WTC11 (cell line): ENCODE results near the gene PPARD. TPM values are rescaled to one million over a fixed set of nuclear protein-coding genes. Genes with fewer than 3 reads are reported as not detected.

Experiments used
- ATAC-seq: fragments of 200-7000 bp; cut with Tn5 transposase; 2 replicates; pipeline ENCODE4 v1.10.0; 2021; ENCODE audit warnings: mild to moderate bottlenecking, moderate library complexity
- CTCF ChIA-PET: fragments of 300-600 bp; sonication (Branson Sonifier 250); formaldehyde crosslinking; loops from one replicate; lab custom pipeline; 2021; ENCODE audit warnings: antibody characterized with exemption; lab: Charles Lee
- POLR2A ChIA-PET: fragments of 350-600 bp; sonication (Branson Sonifier 250); formaldehyde crosslinking; loops from one replicate; lab custom pipeline; 2021; ENCODE audit warnings: antibody characterized with exemption; lab: Charles Lee
- DNase-seq: peaks from one replicate; pipeline ENCODE4 v3.0.0; 2021; ENCODE audit warnings: low spot score
- H3K27ac Mint-ChIP-seq: 2 replicates; pipeline ENCODE4 v1.8.0; 2021; ENCODE audit warnings: mixed read lengths
- H3K27me3 Mint-ChIP-seq: 2 replicates; pipeline ENCODE4 v1.8.0; 2021; ENCODE audit warnings: low read depth, mild to moderate bottlenecking, moderate library complexity, mixed read lengths
- H3K36me3 Mint-ChIP-seq: 2 replicates; pipeline ENCODE4 v1.8.0; 2021; ENCODE audit warnings: mixed read lengths
- H3K4me1 Mint-ChIP-seq: 2 replicates; pipeline ENCODE4 v1.8.0; 2022; ENCODE audit warnings: mixed read lengths
- H3K4me3 Mint-ChIP-seq: 2 replicates; pipeline ENCODE4 v1.8.0; 2021; ENCODE audit warnings: mild to moderate bottlenecking, moderate library complexity, mixed read lengths
- H3K9me3 Mint-ChIP-seq: 2 replicates; pipeline ENCODE4 v1.8.0; 2021; ENCODE audit warnings: mixed read lengths
- CREB1 ChIP-seq: sonication (generic); formaldehyde crosslinking; IDR thresholded peaks from 2 replicates; pipeline ENCODE4 v1.8.0; 2023; ENCODE audit warnings: mild to moderate bottlenecking, missing genetic modification reagents
- CREM ChIP-seq: sonication (generic); formaldehyde crosslinking; IDR thresholded peaks from 2 replicates; pipeline ENCODE4 v1.8.1; 2022; ENCODE audit warnings: mild to moderate bottlenecking, missing genetic modification reagents, moderate library complexity
- ESRRA ChIP-seq: sonication (generic); formaldehyde crosslinking; IDR thresholded peaks from 2 replicates; pipeline ENCODE4 v1.8.1; 2022; ENCODE audit warnings: mild to moderate bottlenecking, missing genetic modification reagents, borderline replicate concordance
- FOXJ3 ChIP-seq: sonication (generic); formaldehyde crosslinking; IDR thresholded peaks from 2 replicates; pipeline ENCODE4 v1.9.0; 2021; ENCODE audit warnings: missing genetic modification reagents, mild to moderate bottlenecking, borderline replicate concordance
- JAZF1 ChIP-seq: fragments of 250-450 bp; sonication (Bioruptor Pico); IDR thresholded peaks from 2 replicates; pipeline ENCODE4 v1.9.0; 2021; ENCODE audit warnings: moderate library complexity, mild to moderate bottlenecking, inconsistent platforms
- KAT7 ChIP-seq: sonication (generic); formaldehyde crosslinking; IDR thresholded peaks from 2 replicates; pipeline ENCODE4 v1.8.1; 2023; ENCODE audit warnings: missing genetic modification reagents, mild to moderate bottlenecking, borderline replicate concordance
- NFYB ChIP-seq: sonication (generic); formaldehyde crosslinking; conservative IDR thresholded peaks from 2 replicates; pipeline ENCODE4 v1.8.0; 2022; ENCODE audit warnings: low read depth, missing genetic modification reagents
- OVOL2 ChIP-seq: fragments of 250-450 bp; sonication (Bioruptor Pico); IDR thresholded peaks from 2 replicates; pipeline ENCODE4 v1.9.0; 2021; ENCODE audit warnings: mild to moderate bottlenecking, borderline replicate concordance
- RORB ChIP-seq: fragments of 250-450 bp; sonication (Bioruptor Pico); IDR thresholded peaks from 2 replicates; pipeline ENCODE4 v1.9.0; 2021; ENCODE audit warnings: mild to moderate bottlenecking
- SP1 ChIP-seq: sonication (generic); formaldehyde crosslinking; conservative IDR thresholded peaks from 2 replicates; pipeline ENCODE4 v1.8.1; 2022; ENCODE audit warnings: missing genetic modification reagents
- TCF7 ChIP-seq: sonication (generic); formaldehyde crosslinking; IDR thresholded peaks from 2 replicates; pipeline ENCODE4 v1.8.0; 2022; ENCODE audit warnings: mild to moderate bottlenecking, low read depth, missing genetic modification reagents, moderate library complexity
- ZNF121 ChIP-seq: sonication (generic); formaldehyde crosslinking; IDR thresholded peaks from 2 replicates; pipeline ENCODE4 v1.8.0; 2023; ENCODE audit warnings: missing genetic modification reagents
- ZNF423 ChIP-seq: fragments of 250-450 bp; sonication (Bioruptor Pico); IDR thresholded peaks from 2 replicates; pipeline ENCODE4 v2.1.2; 2022; ENCODE audit warnings: mild to moderate bottlenecking, moderate library complexity
- ZNF671 ChIP-seq: fragments of 250-450 bp; sonication (Bioruptor Pico); IDR thresholded peaks from 2 replicates; pipeline ENCODE4 v1.8.0; 2021; ENCODE audit warnings: mild to moderate bottlenecking
- total RNA-seq: library from RNA; stranded (reverse); gene quantifications from 3 replicates; pipeline ENCODE4 v1.2.3, GENCODE V29; 2021
- TF ChIP-seq, protein P1 (sequence below): fragments of 250-450 bp; sonication (Bioruptor Pico); IDR thresholded peaks from 2 replicates; pipeline ENCODE4 v2.1.2; 2022; ENCODE audit warnings: mild to moderate bottlenecking, moderate library complexity
- TF ChIP-seq, protein P2 (sequence below): sonication (generic); formaldehyde crosslinking; IDR thresholded peaks from 2 replicates; pipeline ENCODE4 v1.8.0; 2022; ENCODE audit warnings: mild to moderate bottlenecking, missing genetic modification reagents
- TF ChIP-seq, protein P3 (sequence below): sonication (generic); formaldehyde crosslinking; IDR thresholded peaks from 2 replicates; pipeline ENCODE4 v1.8.0; 2023; ENCODE audit warnings: missing genetic modification reagents, mild to moderate bottlenecking, borderline replicate concordance
- TF ChIP-seq, protein P4 (sequence below): sonication (generic); formaldehyde crosslinking; conservative IDR thresholded peaks from 2 replicates; pipeline ENCODE4 v1.8.1; 2022; ENCODE audit warnings: mild to moderate bottlenecking, missing genetic modification reagents
- TF ChIP-seq, protein P5 (sequence below): sonication (generic); formaldehyde crosslinking; IDR thresholded peaks from 2 replicates; pipeline ENCODE4 v1.8.0; 2022; ENCODE audit warnings: missing genetic modification reagents
- TF ChIP-seq, protein P6 (sequence below): sonication (generic); formaldehyde crosslinking; IDR thresholded peaks from 2 replicates; pipeline ENCODE4 v1.8.1; 2023; ENCODE audit warnings: mild to moderate bottlenecking, missing genetic modification reagents, moderate library complexity
- TF ChIP-seq, protein P7 (sequence below): fragments of 250-450 bp; sonication (Bioruptor Pico); IDR thresholded peaks from 2 replicates; pipeline ENCODE4 v1.9.0; 2021; ENCODE audit warnings: mild to moderate bottlenecking

PPARD gene
- total RNA-seq, 1 experiment from 2014 or later: 14.7 TPM

DNA sequence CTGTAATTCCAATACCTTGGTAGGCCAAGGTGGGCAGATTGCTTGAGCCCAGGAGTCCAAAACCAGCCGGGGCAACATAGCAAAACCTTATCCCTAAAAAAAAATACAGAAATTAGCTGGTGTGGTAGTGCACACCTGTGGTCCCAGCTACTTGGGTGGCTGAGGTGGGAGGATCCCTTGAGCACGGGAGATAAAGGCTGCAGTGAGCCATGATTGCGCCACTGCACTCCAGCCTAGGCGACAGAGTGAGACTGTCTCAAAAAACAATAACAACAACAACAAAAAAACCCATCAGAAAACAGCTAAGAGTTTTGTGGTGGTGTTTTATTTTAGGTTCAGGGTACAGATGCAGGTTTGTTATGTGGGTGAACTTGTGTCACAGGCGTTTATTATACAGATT is 66.9 kb downstream of the PPARD start (continued):
- TF ChIP-seq, protein P1, sequence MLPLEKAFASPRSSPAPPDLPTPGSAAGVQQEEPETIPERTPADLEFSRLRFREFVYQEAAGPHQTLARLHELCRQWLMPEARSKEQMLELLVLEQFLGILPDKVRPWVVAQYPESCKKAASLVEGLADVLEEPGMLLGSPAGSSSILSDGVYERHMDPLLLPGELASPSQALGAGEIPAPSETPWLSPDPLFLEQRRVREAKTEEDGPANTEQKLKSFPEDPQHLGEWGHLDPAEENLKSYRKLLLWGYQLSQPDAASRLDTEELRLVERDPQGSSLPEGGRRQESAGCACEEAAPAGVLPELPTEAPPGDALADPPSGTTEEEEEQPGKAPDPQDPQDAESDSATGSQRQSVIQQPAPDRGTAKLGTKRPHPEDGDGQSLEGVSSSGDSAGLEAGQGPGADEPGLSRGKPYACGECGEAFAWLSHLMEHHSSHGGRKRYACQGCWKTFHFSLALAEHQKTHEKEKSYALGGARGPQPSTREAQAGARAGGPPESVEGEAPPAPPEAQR (CRISPR knock-in tag): no peak
- TF ChIP-seq JAZF1: no peak
- TF ChIP-seq CREB1: no peak
- TF ChIP-seq, protein P2, sequence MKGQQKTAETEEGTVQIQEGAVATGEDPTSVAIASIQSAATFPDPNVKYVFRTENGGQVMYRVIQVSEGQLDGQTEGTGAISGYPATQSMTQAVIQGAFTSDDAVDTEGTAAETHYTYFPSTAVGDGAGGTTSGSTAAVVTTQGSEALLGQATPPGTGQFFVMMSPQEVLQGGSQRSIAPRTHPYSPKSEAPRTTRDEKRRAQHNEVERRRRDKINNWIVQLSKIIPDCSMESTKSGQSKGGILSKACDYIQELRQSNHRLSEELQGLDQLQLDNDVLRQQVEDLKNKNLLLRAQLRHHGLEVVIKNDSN (CRISPR knock-in tag): no peak
- TF ChIP-seq KAT7 (CRISPR knock-in tag): no peak
- TF ChIP-seq TCF7: no peak
- TF ChIP-seq, protein P3, sequence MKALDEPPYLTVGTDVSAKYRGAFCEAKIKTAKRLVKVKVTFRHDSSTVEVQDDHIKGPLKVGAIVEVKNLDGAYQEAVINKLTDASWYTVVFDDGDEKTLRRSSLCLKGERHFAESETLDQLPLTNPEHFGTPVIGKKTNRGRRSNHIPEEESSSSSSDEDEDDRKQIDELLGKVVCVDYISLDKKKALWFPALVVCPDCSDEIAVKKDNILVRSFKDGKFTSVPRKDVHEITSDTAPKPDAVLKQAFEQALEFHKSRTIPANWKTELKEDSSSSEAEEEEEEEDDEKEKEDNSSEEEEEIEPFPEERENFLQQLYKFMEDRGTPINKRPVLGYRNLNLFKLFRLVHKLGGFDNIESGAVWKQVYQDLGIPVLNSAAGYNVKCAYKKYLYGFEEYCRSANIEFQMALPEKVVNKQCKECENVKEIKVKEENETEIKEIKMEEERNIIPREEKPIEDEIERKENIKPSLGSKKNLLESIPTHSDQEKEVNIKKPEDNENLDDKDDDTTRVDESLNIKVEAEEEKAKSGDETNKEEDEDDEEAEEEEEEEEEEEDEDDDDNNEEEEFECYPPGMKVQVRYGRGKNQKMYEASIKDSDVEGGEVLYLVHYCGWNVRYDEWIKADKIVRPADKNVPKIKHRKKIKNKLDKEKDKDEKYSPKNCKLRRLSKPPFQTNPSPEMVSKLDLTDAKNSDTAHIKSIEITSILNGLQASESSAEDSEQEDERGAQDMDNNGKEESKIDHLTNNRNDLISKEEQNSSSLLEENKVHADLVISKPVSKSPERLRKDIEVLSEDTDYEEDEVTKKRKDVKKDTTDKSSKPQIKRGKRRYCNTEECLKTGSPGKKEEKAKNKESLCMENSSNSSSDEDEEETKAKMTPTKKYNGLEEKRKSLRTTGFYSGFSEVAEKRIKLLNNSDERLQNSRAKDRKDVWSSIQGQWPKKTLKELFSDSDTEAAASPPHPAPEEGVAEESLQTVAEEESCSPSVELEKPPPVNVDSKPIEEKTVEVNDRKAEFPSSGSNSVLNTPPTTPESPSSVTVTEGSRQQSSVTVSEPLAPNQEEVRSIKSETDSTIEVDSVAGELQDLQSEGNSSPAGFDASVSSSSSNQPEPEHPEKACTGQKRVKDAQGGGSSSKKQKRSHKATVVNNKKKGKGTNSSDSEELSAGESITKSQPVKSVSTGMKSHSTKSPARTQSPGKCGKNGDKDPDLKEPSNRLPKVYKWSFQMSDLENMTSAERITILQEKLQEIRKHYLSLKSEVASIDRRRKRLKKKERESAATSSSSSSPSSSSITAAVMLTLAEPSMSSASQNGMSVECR (CRISPR knock-in tag): no peak
- TF ChIP-seq SP1: no peak
- TF ChIP-seq ZNF121: no peak

DNA sequence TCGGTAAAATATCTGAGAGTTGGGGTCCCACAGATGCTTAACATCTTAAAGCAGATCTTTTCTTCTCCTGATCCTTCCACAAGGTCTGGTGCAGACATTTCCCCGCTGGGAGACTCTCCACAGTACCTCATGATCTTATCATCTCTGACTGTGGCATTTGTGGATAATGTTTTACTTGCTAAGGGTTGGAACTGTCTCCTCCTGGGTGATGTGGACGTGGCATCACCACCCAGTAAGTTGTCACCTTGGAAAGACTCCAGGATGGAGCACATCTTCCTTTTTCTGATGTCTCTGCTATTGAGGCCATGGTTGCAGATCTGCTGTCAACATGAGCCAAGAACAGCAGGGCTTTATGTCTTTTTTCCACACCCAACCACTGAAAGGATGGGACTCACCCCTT is 67.8 kb downstream of the PPARD start:
- no peak for ATAC-seq
- Mint-ChIP-seq H3K27me3 (no peaks in the 10 kb centered on the region; the same call in 1 of the 2 replicates), H3K4me1 (peaks cover 7% of the 10 kb centered on the region), H3K9me3 (no peaks in the 10 kb centered on the region), H3K27ac (peak overlapping the region; percentile 14; the same call in 1 of the 2 replicates), H3K36me3 (no peaks in the 10 kb centered on the region), H3K4me3 (no peak overlapping the region)
- DNase-seq: no peak
- ChIA-PET POLR2A (no interaction called here), CTCF (interaction anchor here (1.2 kb wide), 1 partner anchor 10 kb away, joined by 3 read pairs; no protein-coding TSS in a partner anchor)
- TF ChIP-seq, protein P4, sequence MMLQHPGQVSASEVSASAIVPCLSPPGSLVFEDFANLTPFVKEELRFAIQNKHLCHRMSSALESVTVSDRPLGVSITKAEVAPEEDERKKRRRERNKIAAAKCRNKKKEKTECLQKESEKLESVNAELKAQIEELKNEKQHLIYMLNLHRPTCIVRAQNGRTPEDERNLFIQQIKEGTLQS: no peak
- TF ChIP-seq, protein P5, sequence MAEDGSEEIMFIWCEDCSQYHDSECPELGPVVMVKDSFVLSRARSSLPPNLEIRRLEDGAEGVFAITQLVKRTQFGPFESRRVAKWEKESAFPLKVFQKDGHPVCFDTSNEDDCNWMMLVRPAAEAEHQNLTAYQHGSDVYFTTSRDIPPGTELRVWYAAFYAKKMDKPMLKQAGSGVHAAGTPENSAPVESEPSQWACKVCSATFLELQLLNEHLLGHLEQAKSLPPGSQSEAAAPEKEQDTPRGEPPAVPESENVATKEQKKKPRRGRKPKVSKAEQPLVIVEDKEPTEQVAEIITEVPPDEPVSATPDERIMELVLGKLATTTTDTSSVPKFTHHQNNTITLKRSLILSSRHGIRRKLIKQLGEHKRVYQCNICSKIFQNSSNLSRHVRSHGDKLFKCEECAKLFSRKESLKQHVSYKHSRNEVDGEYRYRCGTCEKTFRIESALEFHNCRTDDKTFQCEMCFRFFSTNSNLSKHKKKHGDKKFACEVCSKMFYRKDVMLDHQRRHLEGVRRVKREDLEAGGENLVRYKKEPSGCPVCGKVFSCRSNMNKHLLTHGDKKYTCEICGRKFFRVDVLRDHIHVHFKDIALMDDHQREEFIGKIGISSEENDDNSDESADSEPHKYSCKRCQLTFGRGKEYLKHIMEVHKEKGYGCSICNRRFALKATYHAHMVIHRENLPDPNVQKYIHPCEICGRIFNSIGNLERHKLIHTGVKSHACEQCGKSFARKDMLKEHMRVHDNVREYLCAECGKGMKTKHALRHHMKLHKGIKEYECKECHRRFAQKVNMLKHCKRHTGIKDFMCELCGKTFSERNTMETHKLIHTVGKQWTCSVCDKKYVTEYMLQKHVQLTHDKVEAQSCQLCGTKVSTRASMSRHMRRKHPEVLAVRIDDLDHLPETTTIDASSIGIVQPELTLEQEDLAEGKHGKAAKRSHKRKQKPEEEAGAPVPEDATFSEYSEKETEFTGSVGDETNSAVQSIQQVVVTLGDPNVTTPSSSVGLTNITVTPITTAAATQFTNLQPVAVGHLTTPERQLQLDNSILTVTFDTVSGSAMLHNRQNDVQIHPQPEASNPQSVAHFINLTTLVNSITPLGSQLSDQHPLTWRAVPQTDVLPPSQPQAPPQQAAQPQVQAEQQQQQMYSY: no peak
- TF ChIP-seq KAT7 (CRISPR knock-in tag) (no peak), FOXJ3 (no peak), ESRRA (CRISPR knock-in tag) (no peak), ZNF671 (CRISPR knock-in tag) (no peak), ZNF423 (no peak), RORB (CRISPR knock-in tag) (no peak), CREM (CRISPR knock-in tag) (no peak), OVOL2 (CRISPR knock-in tag) (no peak), NFYB (CRISPR knock-in tag) (no peak)
- TF ChIP-seq, protein P6, sequence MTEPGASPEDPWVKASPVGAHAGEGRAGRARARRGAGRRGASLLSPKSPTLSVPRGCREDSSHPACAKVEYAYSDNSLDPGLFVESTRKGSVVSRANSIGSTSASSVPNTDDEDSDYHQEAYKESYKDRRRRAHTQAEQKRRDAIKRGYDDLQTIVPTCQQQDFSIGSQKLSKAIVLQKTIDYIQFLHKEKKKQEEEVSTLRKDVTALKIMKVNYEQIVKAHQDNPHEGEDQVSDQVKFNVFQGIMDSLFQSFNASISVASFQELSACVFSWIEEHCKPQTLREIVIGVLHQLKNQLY (CRISPR knock-in tag): no peak
- TF ChIP-seq, protein P7, sequence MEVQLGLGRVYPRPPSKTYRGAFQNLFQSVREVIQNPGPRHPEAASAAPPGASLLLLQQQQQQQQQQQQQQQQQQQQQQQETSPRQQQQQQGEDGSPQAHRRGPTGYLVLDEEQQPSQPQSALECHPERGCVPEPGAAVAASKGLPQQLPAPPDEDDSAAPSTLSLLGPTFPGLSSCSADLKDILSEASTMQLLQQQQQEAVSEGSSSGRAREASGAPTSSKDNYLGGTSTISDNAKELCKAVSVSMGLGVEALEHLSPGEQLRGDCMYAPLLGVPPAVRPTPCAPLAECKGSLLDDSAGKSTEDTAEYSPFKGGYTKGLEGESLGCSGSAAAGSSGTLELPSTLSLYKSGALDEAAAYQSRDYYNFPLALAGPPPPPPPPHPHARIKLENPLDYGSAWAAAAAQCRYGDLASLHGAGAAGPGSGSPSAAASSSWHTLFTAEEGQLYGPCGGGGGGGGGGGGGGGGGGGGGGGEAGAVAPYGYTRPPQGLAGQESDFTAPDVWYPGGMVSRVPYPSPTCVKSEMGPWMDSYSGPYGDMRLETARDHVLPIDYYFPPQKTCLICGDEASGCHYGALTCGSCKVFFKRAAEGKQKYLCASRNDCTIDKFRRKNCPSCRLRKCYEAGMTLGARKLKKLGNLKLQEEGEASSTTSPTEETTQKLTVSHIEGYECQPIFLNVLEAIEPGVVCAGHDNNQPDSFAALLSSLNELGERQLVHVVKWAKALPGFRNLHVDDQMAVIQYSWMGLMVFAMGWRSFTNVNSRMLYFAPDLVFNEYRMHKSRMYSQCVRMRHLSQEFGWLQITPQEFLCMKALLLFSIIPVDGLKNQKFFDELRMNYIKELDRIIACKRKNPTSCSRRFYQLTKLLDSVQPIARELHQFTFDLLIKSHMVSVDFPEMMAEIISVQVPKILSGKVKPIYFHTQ (CRISPR knock-in tag): no peak
